Measurements from ENCODE around the gene RPS16.

DNA sequence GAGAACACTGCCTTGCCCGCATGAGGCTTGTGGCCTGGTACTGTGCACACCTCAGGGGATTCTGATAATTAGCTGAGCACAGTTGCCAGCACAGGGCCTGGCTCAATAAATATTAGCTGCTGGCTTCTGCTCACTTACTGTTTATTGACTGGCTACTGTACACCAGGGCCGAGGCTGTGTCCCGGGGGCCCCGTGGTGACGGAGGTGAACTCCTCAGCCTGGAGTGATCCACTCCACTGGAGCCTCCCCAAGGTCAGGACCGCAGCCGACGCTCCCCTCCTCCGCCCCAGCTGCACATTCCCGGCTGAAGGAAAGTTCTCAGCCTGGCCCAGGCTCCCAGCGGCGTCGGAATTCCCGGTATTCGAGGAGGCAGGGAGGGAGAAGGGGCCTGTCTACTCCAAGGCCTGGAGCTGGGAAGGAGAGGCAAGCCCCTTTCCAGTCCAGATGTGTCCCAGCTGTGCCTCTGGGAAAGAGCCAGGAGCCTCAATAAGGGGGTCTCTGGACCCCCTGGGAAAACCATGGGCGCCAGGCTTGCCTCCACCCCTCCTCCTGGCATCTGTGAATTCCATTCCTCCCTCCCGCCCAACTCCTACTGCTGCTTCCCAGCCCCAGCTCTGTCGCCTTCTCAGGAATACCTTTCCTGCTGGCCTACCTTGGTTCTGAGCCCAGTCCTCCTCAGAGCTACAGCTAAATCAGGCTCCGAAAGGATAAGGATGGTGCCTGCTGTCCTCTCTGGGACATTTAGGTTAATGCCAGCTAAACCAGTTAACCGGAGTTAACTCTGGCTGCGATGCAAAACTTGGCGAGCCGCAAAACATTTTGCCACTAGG is 7.3 kb downstream of the RPS16 start:
- TF ChIP-seq POLR2AphosphoS5 (IDR thresholded peaks at IDR 0.05; ENCODE audit: low read depth, low read length) (peak; percentile 76), EZH2 (IDR thresholded peaks at IDR 0.05; ENCODE audit: low read depth, low read length, severe bottlenecking) (no peak), POLR2A (IDR thresholded peaks at IDR 0.05; ENCODE audit: control extremely low read depth in 1 of 2, low read depth in 2 of 2, low read length in 2 of 2) (peak; percentile 40 to 80; a peak in 2 of 3 replicates), RFX5 (IDR thresholded peaks at IDR 0.05; ENCODE audit: borderline replicate concordance, low read depth, low read length) (0 out of 2 replicates have a peak, but pooled peaks have one; percentile 18), GTF2F1 (IDR thresholded peaks at IDR 0.05; ENCODE audit: borderline replicate concordance, low read depth, low read length) (no peak), SP1 (IDR thresholded peaks at IDR 0.05; ENCODE audit: low read depth, low read length) (peak; percentile 88), MAFK (IDR thresholded peaks at IDR 0.05; ENCODE audit: low read depth, low read length) (no peak)
- TF ChIP-seq, protein P1, sequence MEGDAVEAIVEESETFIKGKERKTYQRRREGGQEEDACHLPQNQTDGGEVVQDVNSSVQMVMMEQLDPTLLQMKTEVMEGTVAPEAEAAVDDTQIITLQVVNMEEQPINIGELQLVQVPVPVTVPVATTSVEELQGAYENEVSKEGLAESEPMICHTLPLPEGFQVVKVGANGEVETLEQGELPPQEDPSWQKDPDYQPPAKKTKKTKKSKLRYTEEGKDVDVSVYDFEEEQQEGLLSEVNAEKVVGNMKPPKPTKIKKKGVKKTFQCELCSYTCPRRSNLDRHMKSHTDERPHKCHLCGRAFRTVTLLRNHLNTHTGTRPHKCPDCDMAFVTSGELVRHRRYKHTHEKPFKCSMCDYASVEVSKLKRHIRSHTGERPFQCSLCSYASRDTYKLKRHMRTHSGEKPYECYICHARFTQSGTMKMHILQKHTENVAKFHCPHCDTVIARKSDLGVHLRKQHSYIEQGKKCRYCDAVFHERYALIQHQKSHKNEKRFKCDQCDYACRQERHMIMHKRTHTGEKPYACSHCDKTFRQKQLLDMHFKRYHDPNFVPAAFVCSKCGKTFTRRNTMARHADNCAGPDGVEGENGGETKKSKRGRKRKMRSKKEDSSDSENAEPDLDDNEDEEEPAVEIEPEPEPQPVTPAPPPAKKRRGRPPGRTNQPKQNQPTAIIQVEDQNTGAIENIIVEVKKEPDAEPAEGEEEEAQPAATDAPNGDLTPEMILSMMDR (IDR thresholded peaks at IDR 0.05; ENCODE audit: control extremely low read depth in 1 of 3, insufficient read depth in 1 of 3, low read depth in 1 of 3, low read length in 3 of 3), result no peak

All from H1 (cell line).